ENCODE data around the gene STAB1. TPM values are rescaled to one million over a fixed set of nuclear protein-coding genes. Genes with fewer than 3 reads are reported as not detected.

The STAB1 gene
- total RNA-seq, 1 donor from 2014 or later: 866 TPM

DNA sequence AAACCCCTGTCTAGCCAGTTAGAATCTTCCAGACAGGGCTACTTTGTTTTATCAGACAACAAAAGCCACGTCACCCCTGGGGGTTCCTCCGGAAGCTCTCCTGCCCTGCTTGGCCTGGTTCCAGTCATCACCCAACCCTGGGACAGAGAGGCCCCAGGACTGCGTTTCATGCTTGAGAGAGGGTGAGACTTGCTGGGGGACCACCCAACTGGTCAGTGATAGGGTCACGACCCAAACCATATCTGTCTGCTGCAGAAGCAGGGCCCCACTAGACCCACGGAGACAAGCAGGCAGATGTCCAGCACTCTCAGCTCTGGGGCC is 37.3 kb downstream of the STAB1 start:
- Mint-ChIP-seq H3K36me3 (ENCODE audit: low read depth, unreplicated experiment) (peaks cover 9% of the 10 kb centered on the region), H3K27me3 (ENCODE audit: unreplicated experiment) (peaks cover 29% of the 10 kb centered on the region), H3K27ac (ENCODE audit: unreplicated experiment) (peak overlapping the region; percentile 81), H3K4me1 (ENCODE audit: unreplicated experiment) (peaks cover 15% of the 10 kb centered on the region), H3K9me3 (ENCODE audit: unreplicated experiment) (no peaks in the 10 kb centered on the region), H3K4me3 (ENCODE audit: unreplicated experiment) (peak overlapping the region; percentile 89)
- peak; percentile 18 for DNase-seq (ENCODE audit: low spot score)
- TF ChIP-seq, protein P1, sequence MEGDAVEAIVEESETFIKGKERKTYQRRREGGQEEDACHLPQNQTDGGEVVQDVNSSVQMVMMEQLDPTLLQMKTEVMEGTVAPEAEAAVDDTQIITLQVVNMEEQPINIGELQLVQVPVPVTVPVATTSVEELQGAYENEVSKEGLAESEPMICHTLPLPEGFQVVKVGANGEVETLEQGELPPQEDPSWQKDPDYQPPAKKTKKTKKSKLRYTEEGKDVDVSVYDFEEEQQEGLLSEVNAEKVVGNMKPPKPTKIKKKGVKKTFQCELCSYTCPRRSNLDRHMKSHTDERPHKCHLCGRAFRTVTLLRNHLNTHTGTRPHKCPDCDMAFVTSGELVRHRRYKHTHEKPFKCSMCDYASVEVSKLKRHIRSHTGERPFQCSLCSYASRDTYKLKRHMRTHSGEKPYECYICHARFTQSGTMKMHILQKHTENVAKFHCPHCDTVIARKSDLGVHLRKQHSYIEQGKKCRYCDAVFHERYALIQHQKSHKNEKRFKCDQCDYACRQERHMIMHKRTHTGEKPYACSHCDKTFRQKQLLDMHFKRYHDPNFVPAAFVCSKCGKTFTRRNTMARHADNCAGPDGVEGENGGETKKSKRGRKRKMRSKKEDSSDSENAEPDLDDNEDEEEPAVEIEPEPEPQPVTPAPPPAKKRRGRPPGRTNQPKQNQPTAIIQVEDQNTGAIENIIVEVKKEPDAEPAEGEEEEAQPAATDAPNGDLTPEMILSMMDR (IDR thresholded peaks at IDR 0.05; ENCODE audit: unreplicated experiment): no peak

DNA sequence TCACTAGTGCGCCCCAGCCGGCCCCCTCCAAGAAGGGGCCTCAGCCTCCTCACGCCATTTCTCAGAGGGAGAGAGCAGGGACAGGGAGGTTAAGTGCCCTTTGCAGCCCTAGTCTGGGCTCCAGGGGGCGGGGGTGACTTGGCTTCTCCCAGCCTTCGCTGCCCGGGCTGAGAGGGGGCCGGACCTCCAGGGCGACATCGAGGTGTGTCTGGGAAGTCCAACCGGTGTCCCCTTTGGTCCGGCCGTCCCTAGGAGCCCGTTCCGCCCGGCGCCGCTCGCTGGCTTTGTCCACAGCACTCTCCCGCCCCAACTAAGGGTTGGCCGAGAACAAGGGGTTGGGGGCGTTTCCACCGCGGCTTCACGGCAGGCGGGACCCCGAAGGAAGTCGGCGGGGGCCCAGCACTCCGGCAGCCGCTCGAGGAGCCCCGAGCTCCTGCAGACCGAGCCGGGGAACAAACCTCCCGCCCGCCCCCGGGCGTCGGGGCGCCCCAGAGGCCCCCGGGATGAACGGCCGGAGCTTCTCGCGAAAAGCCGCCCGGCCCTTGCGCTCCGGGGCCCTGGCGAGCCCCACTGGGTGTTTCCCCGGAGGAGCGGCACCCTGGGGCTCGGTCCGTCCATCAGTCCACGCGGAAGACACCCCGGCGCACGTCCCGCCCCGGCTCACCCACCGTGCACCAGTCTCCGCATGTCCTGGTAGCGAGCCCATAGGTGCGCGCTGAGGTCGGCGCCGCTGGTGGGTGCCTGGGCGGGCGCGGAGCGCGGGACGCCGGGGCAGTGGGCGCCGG is 37.9 kb downstream of the STAB1 start:
- Mint-ChIP-seq H3K36me3 (ENCODE audit: low read depth, unreplicated experiment) (peaks cover 14% of the 10 kb centered on the region), H3K9me3 (ENCODE audit: unreplicated experiment) (no peaks in the 10 kb centered on the region), H3K27me3 (ENCODE audit: unreplicated experiment) (peaks cover 29% of the 10 kb centered on the region), H3K27ac (ENCODE audit: unreplicated experiment) (no peak overlapping the region), H3K4me1 (ENCODE audit: unreplicated experiment) (peaks cover 20% of the 10 kb centered on the region), H3K4me3 (ENCODE audit: unreplicated experiment) (peak overlapping the region; percentile 89)
- DNase-seq (ENCODE audit: low spot score): peak; percentile 46
- TF ChIP-seq, protein P1 (IDR thresholded peaks at IDR 0.05; ENCODE audit: unreplicated experiment): no peak

DNA sequence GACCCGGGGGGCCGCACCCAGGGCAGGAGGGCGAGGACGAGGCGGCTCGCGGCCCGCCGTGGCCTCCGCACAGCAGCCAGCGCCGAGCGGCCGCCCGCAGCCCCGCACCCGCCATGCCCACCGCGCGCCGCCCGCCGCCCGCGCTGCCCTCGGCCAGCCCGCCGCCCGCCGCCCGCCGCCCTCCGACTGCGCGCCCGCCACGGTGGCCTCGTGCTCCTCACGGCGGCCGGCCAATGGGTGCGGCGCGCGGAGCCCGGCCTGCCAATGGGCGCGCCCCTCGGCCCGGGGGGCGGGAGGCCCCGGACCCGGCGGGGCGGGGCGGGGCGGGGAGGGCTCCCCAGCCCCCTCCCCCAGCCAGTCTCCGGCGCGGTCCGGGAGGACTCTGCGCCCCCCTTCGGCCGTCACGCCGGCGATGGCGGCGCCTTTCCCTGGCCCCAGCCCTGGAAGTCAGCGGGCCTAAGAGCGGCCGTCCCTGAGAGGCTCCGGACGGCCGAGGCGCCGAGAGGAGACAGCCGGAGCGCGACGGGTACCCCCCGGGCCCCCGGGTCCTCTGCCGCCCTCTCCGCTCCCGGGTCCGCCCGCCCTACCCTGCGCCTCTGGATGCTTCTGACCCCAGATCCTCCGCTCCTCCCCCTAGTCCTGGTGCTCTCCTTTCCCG is 38.6 kb downstream of the STAB1 start, which contains the start of gene NT5DC2:
NT5DC2 (minus strand) TSS at position 235 of the 658 bp plus-strand sequence; CDS start at position 115, 120 bp downstream.
- Mint-ChIP-seq H3K9me3 (ENCODE audit: unreplicated experiment) (no peaks in the 10 kb centered on the region), H3K27ac (ENCODE audit: unreplicated experiment) (peak within 1 kb of the TSS; percentile 63), H3K27me3 (ENCODE audit: unreplicated experiment) (peaks cover 31% of the 10 kb centered on the region), H3K4me1 (ENCODE audit: unreplicated experiment) (peaks cover 25% of the 10 kb centered on the region), H3K4me3 (ENCODE audit: unreplicated experiment) (peak within 1 kb of the TSS; percentile 89), H3K36me3 (ENCODE audit: low read depth, unreplicated experiment) (peaks cover 16% of the 10 kb centered on the region)
- TF ChIP-seq, protein P1 (IDR thresholded peaks at IDR 0.05; ENCODE audit: unreplicated experiment): no peak
- DNase-seq (ENCODE audit: low spot score): peak; percentile 76

DNA sequence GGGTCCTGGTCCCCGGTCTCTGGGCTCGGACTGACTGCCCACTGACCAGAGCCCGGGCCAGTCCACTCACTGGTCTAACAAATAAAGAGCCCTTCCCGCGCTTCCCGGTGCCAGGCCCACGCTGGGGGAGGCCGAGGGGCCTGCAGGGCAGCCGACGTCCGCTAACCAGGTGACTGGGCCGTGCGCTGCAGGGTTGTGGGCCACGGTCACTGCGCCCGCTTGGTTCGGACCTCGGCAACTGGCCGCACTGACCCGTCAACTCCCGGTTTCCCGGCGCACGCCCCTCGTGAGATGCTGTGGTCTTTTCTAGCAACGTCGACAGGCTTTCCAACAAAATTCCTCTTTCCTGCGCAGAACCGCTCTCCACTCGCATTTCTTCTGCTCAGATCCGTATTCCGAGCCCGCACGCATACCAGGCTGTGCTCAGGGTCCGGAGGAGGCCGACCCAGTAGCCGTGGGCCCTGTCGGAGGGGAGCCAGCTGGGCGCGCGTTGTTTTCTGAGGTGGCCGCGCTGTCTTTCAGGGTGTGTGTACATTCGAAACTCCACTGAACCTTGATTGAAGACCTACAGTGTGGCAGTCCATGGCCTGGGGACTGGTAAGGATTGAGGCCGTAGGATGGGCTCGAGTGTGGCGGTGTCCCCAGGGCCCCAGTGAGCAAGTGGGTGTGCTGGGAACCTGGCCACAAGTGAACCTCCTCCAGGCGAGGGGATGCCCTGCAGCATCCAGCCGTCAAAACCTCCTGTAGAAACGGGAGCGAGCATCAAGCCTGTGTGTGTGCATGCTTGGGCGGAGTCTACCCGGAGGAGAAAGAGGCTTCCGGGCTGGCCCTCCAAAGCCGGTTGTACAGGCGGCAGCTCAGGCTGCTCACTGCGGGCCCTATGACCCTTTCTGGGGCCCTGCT is 39.4 kb downstream of the STAB1 start:
- Mint-ChIP-seq H3K27ac (ENCODE audit: unreplicated experiment) (peak overlapping the region; percentile 67), H3K27me3 (ENCODE audit: unreplicated experiment) (peaks cover 33% of the 10 kb centered on the region), H3K36me3 (ENCODE audit: low read depth, unreplicated experiment) (peaks cover 20% of the 10 kb centered on the region), H3K4me3 (ENCODE audit: unreplicated experiment) (peak overlapping the region; percentile 88), H3K9me3 (ENCODE audit: unreplicated experiment) (no peaks in the 10 kb centered on the region), H3K4me1 (ENCODE audit: unreplicated experiment) (peaks cover 32% of the 10 kb centered on the region)
- DNase-seq (ENCODE audit: low spot score): peak; percentile 14
- TF ChIP-seq, protein P1 (IDR thresholded peaks at IDR 0.05; ENCODE audit: unreplicated experiment): no peak
